D721Med (cell line): Measurements from ENCODE around the gene GLB1L3.

Source experiments
- DNase-seq: peaks from one replicate; pipeline ENCODE4 v3.0.0; 2011; ENCODE audit warnings: low spot score; ENCODE audit not compliant: insufficient read length
- FAIRE-seq: peaks from 2 replicates; lab custom pipeline; 2011; peaks lifted over from hg19 to GRCh38; lab: Jason Lieb, UNC
- TF ChIP-seq, protein P1 (sequence below): IDR thresholded peaks from 2 replicates; pipeline ENCODE4 v1.5.1; 2012; ENCODE audit warnings: mild to moderate bottlenecking, control low read depth; ENCODE audit not compliant: insufficient read depth; ENCODE audit errors: missing control alignments

GLB1L3 gene

GRCh38 chr11:134260503-134260902 lies 15.7 kb upstream of the GLB1L3 start:
- no peak for FAIRE-seq

DNA sequence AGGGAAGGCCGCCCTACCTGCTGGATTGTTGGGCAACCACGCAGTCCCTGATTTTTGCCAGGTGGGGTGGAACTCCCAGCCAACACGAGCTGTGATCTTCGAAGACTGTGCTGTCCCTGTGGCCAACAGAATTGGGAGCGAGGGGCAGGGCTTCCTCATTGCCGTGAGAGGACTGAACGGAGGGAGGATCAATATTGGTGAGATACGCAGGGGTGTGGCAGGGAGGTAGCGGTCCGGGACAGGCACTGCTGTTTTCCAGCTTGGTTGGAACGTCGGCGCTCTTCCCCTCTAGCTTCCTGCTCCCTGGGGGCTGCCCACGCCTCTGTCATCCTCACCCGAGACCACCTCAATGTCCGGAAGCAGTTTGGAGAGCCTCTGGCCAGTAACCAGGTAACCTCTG lies 15.2 kb upstream of the GLB1L3 start:
- DNase-seq, result no peak
- TF ChIP-seq, protein P1, sequence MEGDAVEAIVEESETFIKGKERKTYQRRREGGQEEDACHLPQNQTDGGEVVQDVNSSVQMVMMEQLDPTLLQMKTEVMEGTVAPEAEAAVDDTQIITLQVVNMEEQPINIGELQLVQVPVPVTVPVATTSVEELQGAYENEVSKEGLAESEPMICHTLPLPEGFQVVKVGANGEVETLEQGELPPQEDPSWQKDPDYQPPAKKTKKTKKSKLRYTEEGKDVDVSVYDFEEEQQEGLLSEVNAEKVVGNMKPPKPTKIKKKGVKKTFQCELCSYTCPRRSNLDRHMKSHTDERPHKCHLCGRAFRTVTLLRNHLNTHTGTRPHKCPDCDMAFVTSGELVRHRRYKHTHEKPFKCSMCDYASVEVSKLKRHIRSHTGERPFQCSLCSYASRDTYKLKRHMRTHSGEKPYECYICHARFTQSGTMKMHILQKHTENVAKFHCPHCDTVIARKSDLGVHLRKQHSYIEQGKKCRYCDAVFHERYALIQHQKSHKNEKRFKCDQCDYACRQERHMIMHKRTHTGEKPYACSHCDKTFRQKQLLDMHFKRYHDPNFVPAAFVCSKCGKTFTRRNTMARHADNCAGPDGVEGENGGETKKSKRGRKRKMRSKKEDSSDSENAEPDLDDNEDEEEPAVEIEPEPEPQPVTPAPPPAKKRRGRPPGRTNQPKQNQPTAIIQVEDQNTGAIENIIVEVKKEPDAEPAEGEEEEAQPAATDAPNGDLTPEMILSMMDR, result no peak
- no peak for FAIRE-seq

More at GRCh38 chr11:134260503-134260902, 15.7 kb upstream of the GLB1L3 start:
- no peak for DNase-seq
- TF ChIP-seq, protein P1, result no peak

DNA sequence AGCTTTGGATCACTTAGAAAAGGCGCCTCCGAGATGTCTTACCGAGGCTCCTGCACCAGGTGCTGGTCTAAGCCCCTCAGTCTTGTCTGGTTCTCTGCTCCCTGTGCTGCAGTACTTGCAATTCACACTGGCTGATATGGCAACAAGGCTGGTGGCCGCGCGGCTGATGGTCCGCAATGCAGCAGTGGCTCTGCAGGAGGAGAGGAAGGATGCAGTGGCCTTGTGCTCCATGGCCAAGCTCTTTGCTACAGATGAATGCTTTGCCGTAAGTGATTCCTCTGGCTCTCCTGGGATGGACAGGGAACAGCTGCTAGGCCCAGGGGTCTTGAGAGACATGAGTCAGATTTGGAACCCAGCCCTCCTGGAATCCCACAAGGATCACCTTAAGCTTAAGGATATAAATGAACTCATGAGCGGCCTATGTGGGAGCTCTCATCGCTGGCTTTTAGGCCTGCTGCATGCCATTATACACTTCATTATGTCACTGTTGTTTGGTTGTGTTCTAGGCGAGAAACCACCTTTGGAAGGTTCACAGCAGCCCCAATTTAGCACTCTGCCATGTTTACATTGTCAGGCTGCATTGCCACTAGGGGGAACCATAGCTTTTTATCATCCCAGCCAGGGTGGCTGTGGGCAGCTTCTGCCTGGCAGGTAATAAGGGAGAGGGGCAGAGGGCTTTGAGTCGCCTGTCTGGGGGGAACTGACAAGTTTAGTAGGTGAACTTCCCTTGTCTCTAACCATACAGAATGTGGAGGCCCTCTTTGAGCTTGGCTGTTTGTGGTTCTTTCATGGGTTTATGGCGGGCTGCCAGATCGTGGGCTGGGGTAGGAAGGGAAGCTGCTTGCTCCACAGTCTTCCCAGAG lies 14.3 kb upstream of the GLB1L3 start:
- DNase-seq (peak; percentile 73), FAIRE-seq (no peak)
- TF ChIP-seq, protein P1, result peak; percentile 58

- DNase-seq (no peak), FAIRE-seq (no peak)
- TF ChIP-seq, protein P1, result no peak
Measured at GRCh38 chr11:134264966-134265764, 11.0 kb upstream of the GLB1L3 start.

DNA sequence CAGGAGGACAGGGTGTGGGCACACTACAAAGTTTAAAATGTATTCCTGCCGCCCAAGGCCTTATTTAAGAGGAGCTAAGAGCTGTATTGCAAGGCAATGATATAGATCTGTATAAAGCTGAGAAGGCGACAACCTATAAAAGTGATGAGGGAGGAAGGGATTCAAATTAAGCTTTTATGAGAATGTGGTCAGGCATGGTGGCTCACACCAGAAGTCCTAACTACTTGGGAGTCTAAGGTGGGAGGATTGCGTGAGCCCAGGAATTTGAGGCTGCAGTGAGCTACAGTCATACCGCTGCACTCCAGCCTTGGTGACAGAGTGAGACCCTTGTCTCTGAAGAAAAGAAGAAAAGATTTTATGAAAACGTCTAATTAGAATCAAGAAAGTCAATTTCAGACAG lies 9.7 kb upstream of the GLB1L3 start:
- no peak for DNase-seq
- FAIRE-seq, result no peak
- TF ChIP-seq, protein P1, result no peak

DNA sequence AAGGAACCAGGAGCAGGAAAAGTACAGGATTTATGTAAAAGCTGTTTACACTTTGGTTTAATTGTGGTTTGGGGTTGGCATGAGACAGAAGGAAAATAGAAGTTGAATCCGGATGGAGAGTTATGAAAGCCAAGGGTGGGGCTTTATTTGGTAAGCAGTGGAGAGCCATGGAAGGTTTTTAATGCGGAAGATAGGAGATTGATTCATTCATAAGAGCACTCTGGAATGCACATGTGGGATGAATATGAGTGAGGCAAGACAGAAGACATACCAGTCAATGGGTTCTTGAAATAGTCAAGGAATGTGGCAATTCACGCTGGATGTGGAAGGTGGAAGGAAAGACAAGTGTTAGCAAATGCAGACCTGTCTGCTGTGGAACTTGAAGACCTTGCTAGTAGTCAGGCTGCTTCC lies 9.3 kb upstream of the GLB1L3 start:
- no peak for DNase-seq
- TF ChIP-seq, protein P1, result no peak
- no peak for FAIRE-seq
